Endothelial cell of umbilical vein (primary cell): ENCODE data around the gene LIMS4. TPM values are rescaled to one million over a fixed set of nuclear protein-coding genes. Genes with fewer than 3 reads are reported as not detected.
"Not testable (repeated sequence)": the region's sequence is repeated elsewhere in the genome, so short reads cannot be mapped to it uniquely, and the experiment has no call there.

Experiments
- BruUV-seq: library from RNA; stranded (reverse); fragments of 400-500 nt; replicated peaks from 2 replicates; lab custom pipeline; 2021; lab: Mats Ljungman, UMichigan
- CTCF ChIA-PET: fragments of 300-600, 350-600 bp; sonication (Branson Sonifier 250); formaldehyde crosslinking; loops from one replicate; lab custom pipeline; 2021; ENCODE audit warnings: antibody characterized with exemption, inconsistent platforms; lab: Charles Lee
- POLR2A ChIA-PET: fragments of 300-600, 350-600 bp; sonication (Branson Sonifier 250); formaldehyde crosslinking; loops from one replicate; lab custom pipeline; 2021; ENCODE audit warnings: antibody characterized with exemption, inconsistent platforms; lab: Charles Lee
- DNase-seq: peaks from one replicate; pipeline ENCODE4 v3.0.0-alpha.2; 2011; ENCODE audit warnings: low read depth, low spot score
- FAIRE-seq: peaks from 2 replicates; lab custom pipeline; 2011; peaks lifted over from hg19 to GRCh38; lab: Jason Lieb, UNC
- H2AFZ ChIP-seq: 2 replicates; pipeline ENCODE4 v1.6.0; 2012; ENCODE audit warnings: low read depth, low read length, control low read depth, inconsistent platforms
- H3K27ac ChIP-seq: 2 replicates; pipeline ENCODE4 v1.5.1; 2011; ENCODE audit warnings: low read depth, mild to moderate bottlenecking, control low read depth, low read length, moderate library complexity; ENCODE audit not compliant: insufficient read depth
- H3K27me3 ChIP-seq, 2 experiments: 2 replicates each; pipeline versions ENCODE4 v1.6.0 to v1.6.1; 2011; ENCODE audit warnings: low read length in 2 of 2, mixed read lengths in 1 of 2; ENCODE audit not compliant: control insufficient read depth in 2 of 2, insufficient read depth in 2 of 2
- H3K36me3 ChIP-seq, 2 experiments: 2 replicates in 1 of 2; 3 replicates in 1 of 2; pipeline ENCODE4 v1.5.1; 2011; ENCODE audit warnings: low read length in 2 of 2, mild to moderate bottlenecking in 1 of 2, moderate library complexity in 1 of 2; ENCODE audit not compliant: control insufficient read depth in 2 of 2, insufficient read depth in 2 of 2; ENCODE audit errors: extremely low read depth in 1 of 2
- H3K4me1 ChIP-seq: 3 replicates; pipeline ENCODE4 v1.5.1; 2011; ENCODE audit warnings: mild to moderate bottlenecking, low read length; ENCODE audit not compliant: control insufficient read depth, insufficient read depth; ENCODE audit errors: extremely low read depth
- H3K4me2 ChIP-seq: 2 replicates; pipeline ENCODE4 v1.6.1; 2011; ENCODE audit warnings: low read length, control low read depth, mixed read lengths; ENCODE audit not compliant: insufficient read depth
- H3K4me3 ChIP-seq, 3 experiments: fragments of 200-600 bp in 1 of 3; sonication (generic), shearing (Covaris generic) in 1 of 3; replicated peaks in 1 of 3; 2 replicates each; pipeline ENCODE4 v1.5.1; 2011 to 2016; ENCODE audit warnings: control low read depth in 3 of 3, low read length in 3 of 3, mild to moderate bottlenecking in 2 of 3, inconsistent platforms in 1 of 3, low read depth in 1 of 3, moderate library complexity in 1 of 3; ENCODE audit not compliant: insufficient read depth in 1 of 3
- H3K79me2 ChIP-seq: 2 replicates; pipeline ENCODE4 v1.6.0; 2012; ENCODE audit warnings: low read length, inconsistent platforms; ENCODE audit not compliant: control insufficient read depth, insufficient read depth
- H3K9ac ChIP-seq: replicated peaks from 2 replicates; pipeline ENCODE3; 2011; ENCODE audit warnings: low read length, control low read depth; ENCODE audit not compliant: insufficient read depth; ENCODE audit errors: extremely low read depth
- H3K9me1 ChIP-seq: replicated peaks from 3 replicates; pipeline ENCODE4 v1.6.0; 2011; ENCODE audit warnings: mild to moderate bottlenecking, low read length; ENCODE audit not compliant: control insufficient read depth, insufficient read depth; ENCODE audit errors: extremely low read depth
- H3K9me3 ChIP-seq: replicated peaks from 2 replicates; pipeline ENCODE4 v1.5.1; 2012; ENCODE audit warnings: low read length, inconsistent platforms; ENCODE audit not compliant: control insufficient read depth, insufficient read depth
- H4K20me1 ChIP-seq: replicated peaks from 2 replicates; pipeline ENCODE3; 2011; ENCODE audit warnings: mild to moderate bottlenecking, low read length; ENCODE audit not compliant: control insufficient read depth, insufficient read depth; ENCODE audit errors: extremely low read depth
- dilution Hi-C: fragments of 300-500 bp; cut with MboI; formaldehyde crosslinking; loops from one replicate; pipeline ENCODE4 v1.15.0; 2019; ENCODE audit warnings: low sequenced_read_pairs; ENCODE audit not compliant: extremely low pct_ligation_motif_present
- intact Hi-C: fragments of 100-400 bp; cut with micrococcal nuclease; formaldehyde crosslinking; loops from one replicate; pipeline ENCODE4 v1.10.0; 2022
- polyA plus RNA-seq, 4 experiments: library from polyadenylated mRNA; depleted of rRNA in 3 of 4; stranded (reverse) in 3 of 4; unstranded in 1 of 4; fragments of >200 nt; gene quantifications; 2 replicates each; pipeline versions ENCODE4 v1.2.1 to v1.2.3, GENCODE V29; 2011 to 2012; ENCODE audit warnings: missing spikeins in 1 of 4
- total RNA-seq: library from RNA; stranded (reverse); gene quantifications from 2 replicates; pipeline ENCODE4 v1.2.3, GENCODE V29; 2021

The LIMS4 gene
- total and polyA plus RNA-seq, 2 donors (not counting 3 experiments of a cell fraction or from before 2014, with no cell fraction given), result 14.4 to 28.8 TPM

DNA sequence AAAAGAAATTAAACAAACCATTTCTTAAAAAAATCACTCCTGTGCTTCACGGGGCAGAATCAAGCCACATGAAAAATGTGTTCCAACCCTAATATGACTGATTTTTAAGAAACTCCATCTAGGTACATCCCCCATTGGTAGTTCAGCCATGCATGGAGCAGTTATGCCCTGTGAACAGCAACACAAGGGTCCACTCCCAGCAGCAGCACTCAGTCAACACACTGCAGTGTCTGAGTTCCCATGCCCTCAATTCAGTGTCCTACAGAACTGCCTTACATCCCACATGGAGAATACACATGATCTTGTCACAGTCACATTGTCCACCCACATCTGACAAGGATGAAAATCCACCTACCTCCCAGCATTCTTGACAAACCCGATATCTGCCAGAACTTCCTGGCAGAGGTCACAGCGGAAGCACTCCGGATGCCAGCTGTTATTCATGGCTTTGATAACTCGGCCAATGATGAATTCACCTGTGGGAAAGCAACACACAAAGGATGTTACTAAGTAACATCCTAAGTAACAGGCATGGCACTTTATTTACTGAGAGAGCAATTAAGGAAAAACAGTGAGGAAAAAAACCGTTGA is 17.4 kb downstream of the LIMS4 start:
- DNase-seq, H3K79me2 ChIP-seq, H3K4me3 ChIP-seq, dilution Hi-C loops, H3K4me2 ChIP-seq, FAIRE-seq, H4K20me1 ChIP-seq, H3K4me1 ChIP-seq, H3K36me3 ChIP-seq, H3K9me1 ChIP-seq, intact Hi-C loops, H3K9me3 ChIP-seq, POLR2A ChIA-PET, CTCF ChIA-PET, H3K27ac ChIP-seq, BruUV-seq, H3K9ac ChIP-seq, H3K27me3 ChIP-seq, H2AFZ ChIP-seq: not testable (repeated sequence)

DNA sequence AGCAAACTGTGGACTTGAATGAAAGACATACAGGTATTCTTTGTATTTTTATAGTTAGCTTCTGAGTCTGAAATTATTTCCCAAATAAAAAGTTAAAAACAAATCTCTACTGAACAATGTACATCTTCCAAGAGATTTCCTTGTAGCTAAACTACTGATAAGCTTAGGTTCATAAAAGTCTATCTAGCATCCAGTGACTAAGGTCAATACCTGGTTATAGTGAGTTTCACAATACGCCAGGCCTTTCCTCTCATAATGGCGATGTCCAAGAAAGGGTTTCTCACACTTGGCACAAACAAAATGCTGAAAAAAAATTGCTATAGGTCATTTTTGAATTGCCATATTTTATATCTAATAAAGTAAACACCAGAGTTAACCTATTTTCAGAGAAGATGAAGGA is 21.7 kb downstream of the LIMS4 start:
- BruUV-seq, H3K9me3 ChIP-seq, POLR2A ChIA-PET, H3K4me2 ChIP-seq, CTCF ChIA-PET, H4K20me1 ChIP-seq, H3K9ac ChIP-seq, H3K36me3 ChIP-seq, H3K4me1 ChIP-seq, H3K4me3 ChIP-seq, H3K27ac ChIP-seq, intact Hi-C loops, H3K9me1 ChIP-seq, H3K27me3 ChIP-seq, DNase-seq, H3K79me2 ChIP-seq, FAIRE-seq, dilution Hi-C loops, H2AFZ ChIP-seq: not testable (repeated sequence)

DNA sequence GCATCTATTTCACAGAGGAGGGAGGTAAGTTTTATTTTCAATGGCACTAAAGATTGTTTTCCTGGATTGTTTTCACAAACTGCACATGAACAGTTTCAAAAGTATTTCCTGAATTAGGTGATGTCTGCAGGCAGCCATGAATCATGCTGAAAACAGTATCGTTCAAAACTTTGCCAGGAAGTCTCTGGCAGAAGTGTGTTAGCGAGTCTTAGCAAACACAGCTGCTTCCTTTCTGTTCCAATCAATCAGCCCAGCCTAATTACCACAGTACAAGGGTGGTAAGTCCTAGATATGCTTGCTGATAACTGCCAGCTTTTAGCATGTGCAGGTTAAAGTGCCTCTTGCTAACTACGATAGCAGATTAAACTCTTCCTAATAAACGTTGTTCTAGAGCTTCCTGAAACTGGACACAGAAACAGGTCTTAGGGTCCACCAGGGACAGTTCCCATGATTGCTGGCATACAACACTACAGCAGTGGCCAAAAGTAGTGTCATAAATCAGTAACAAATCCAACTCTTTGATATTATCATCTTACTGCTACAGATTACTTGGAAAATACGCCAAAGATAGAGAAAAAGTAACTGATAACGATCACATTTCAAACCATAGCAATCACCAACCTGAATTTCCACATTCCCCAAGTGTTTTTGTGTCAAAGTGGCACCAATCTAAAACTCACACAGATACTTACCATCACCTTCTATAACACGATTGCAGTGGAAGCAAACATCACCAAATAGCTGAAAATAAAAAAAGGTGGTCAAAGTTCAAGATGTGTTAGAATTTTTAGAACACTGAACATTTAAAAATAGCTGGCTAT is 23.3 kb downstream of the LIMS4 start:
- H3K36me3 ChIP-seq, dilution Hi-C loops, POLR2A ChIA-PET, H3K27ac ChIP-seq, H3K9me1 ChIP-seq, H3K9ac ChIP-seq, H3K9me3 ChIP-seq, H2AFZ ChIP-seq, CTCF ChIA-PET, H3K4me3 ChIP-seq, intact Hi-C loops, H4K20me1 ChIP-seq, H3K4me2 ChIP-seq, H3K4me1 ChIP-seq, H3K27me3 ChIP-seq, H3K79me2 ChIP-seq, DNase-seq: not testable (repeated sequence)
- BruUV-seq, result TSS peak; percentile 81
- FAIRE-seq, result peak; percentile 55

DNA sequence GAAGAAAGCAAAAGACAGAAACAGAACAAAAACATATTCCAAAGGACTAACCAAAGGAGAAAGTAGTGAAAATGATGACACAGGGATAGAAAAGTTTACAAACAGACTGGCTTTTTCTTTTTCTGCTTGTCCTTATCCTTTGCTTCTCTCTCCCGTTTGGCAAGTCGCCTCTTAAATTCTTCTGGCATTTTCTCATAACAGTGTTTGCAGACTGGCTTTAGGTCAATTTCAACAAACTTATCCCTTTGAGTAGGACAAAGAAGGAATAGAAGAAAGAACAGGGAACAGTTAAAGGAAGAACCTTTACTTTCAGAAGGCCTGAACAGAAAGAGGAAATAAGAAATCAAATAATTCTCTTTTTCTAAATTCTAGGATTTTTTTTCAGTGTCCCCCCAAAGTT is 26.0 kb downstream of the LIMS4 start:
- FAIRE-seq, BruUV-seq, POLR2A ChIA-PET: not testable (repeated sequence)

More for the DNA sequence above, 26.0 kb downstream of the LIMS4 start:
- H3K27me3 ChIP-seq, CTCF ChIA-PET, H3K9me3 ChIP-seq, H3K9ac ChIP-seq, H3K27ac ChIP-seq, dilution Hi-C loops, H3K79me2 ChIP-seq, H3K36me3 ChIP-seq, H2AFZ ChIP-seq, H3K4me2 ChIP-seq, H4K20me1 ChIP-seq, H3K4me1 ChIP-seq, DNase-seq, intact Hi-C loops, H3K9me1 ChIP-seq, H3K4me3 ChIP-seq: not testable (repeated sequence)
